GM12878 (cell line): Measurements from ENCODE around the gene DKC1. TPM values are rescaled to one million over a fixed set of nuclear protein-coding genes. Genes with fewer than 3 reads are reported as not detected.

ENCODE experiments used
- ATAC-seq: fragments of 200-7000 bp; cut with Tn5 transposase; 3 replicates; pipeline ENCODE4 v1.9.1; 2020; ENCODE audit warnings: mild to moderate bottlenecking, moderate library complexity
- BruUV-seq: library from RNA; stranded (reverse); fragments of 400-500 nt; replicated peaks from 2 replicates; lab custom pipeline; 2021; lab: Mats Ljungman, UMichigan
- CTCF ChIA-PET: fragments of 300-600 bp; sonication (Branson Sonifier 250); formaldehyde crosslinking; extraction: SDS; loops from one replicate; lab custom pipeline; 2021; ENCODE audit warnings: inconsistent platforms; lab: Yijun Ruan, JAX
- POLR2A ChIA-PET: fragments of 350-600 bp; formaldehyde crosslinking; extraction: SDS; loops from one replicate; lab custom pipeline; 2021; ENCODE audit warnings: inconsistent platforms; lab: Charles Lee
- RAD21 ChIA-PET: fragments of 300-600 bp; sonication (Branson Sonifier 250); formaldehyde crosslinking; loops from one replicate; lab custom pipeline; 2023; ENCODE audit warnings: antibody characterized with exemption; ENCODE audit not compliant: unreplicated experiment; lab: Charles Lee
- SMC1A ChIA-PET: fragments of 300-600 bp; sonication (Branson Sonifier 250); formaldehyde crosslinking; loops from one replicate; lab custom pipeline; 2023; ENCODE audit not compliant: unreplicated experiment, uncharacterized antibody; lab: Charles Lee
- DNase-seq: peaks from one replicate; pipeline ENCODE4 v3.0.0-alpha.2; 2011; ENCODE audit warnings: low read depth, low spot score
- FAIRE-seq: peaks from 3 replicates; lab custom pipeline; 2011; peaks lifted over from hg19 to GRCh38; lab: Jason Lieb, UNC
- H2AFZ ChIP-seq: 2 replicates; pipeline ENCODE4 v1.6.0; 2011; ENCODE audit warnings: low read depth, low read length, control low read depth; ENCODE audit not compliant: control insufficient read depth
- H3K27ac ChIP-seq: 2 replicates; pipeline ENCODE4 v1.5.1; 2011; ENCODE audit warnings: control low read depth; ENCODE audit not compliant: control insufficient read depth, insufficient read depth
- H3K27me3 ChIP-seq, 2 experiments: replicated peaks in 1 of 2; 2 replicates each; pipeline versions ENCODE4 v1.6.0 to v1.6.1; 2011; ENCODE audit warnings: low read length in 1 of 2; ENCODE audit not compliant: control insufficient read depth in 2 of 2, insufficient read depth in 2 of 2
- H3K36me3 ChIP-seq, 2 experiments: 2 replicates each; pipeline ENCODE4 v1.5.1; 2011; ENCODE audit warnings: low read length in 1 of 2; ENCODE audit not compliant: control insufficient read depth in 2 of 2, insufficient read depth in 2 of 2
- H3K4me1 ChIP-seq: 2 replicates; pipeline ENCODE4 v1.6.1; 2011; ENCODE audit warnings: mild to moderate bottlenecking, low read length, moderate library complexity, mixed read lengths; ENCODE audit not compliant: control insufficient read depth, insufficient read depth
- H3K4me2 ChIP-seq: 2 replicates; pipeline ENCODE4 v1.6.0; 2011; ENCODE audit warnings: control low read depth; ENCODE audit not compliant: control insufficient read depth, insufficient read depth
- H3K4me3 ChIP-seq: fragments of 200-600 bp; sonication (generic); 2 replicates; pipeline ENCODE4 v1.5.1; 2016
- H3K79me2 ChIP-seq: 2 replicates; pipeline ENCODE4 v1.6.0; 2011; ENCODE audit warnings: low read length; ENCODE audit not compliant: control insufficient read depth, insufficient read depth
- H3K9ac ChIP-seq: 2 replicates; pipeline ENCODE4 v1.8.0; 2011; ENCODE audit warnings: low read length, control low read depth, mixed read lengths; ENCODE audit not compliant: control insufficient read depth, insufficient read depth
- H3K9me3 ChIP-seq: replicated peaks from 3 replicates; pipeline ENCODE4 v1.5.1; 2011; ENCODE audit warnings: mild to moderate bottlenecking, low read length; ENCODE audit not compliant: control insufficient read depth, insufficient read depth
- H4K20me1 ChIP-seq: 2 replicates; pipeline ENCODE4 v1.6.0; 2011; ENCODE audit not compliant: control insufficient read depth, insufficient read depth
- CBX5 ChIP-seq: sonication (generic); IDR thresholded peaks from 2 replicates; pipeline ENCODE4 v1.6.1; 2016; ENCODE audit warnings: low read depth, moderate library complexity, mild to moderate bottlenecking, inconsistent platforms
- CHD2 ChIP-seq: IDR thresholded peaks from 2 replicates; pipeline ENCODE4 v1.6.1; 2011; ENCODE audit warnings: low read depth, low read length, improper control_type of control experiment, borderline replicate concordance
- CHD4 ChIP-seq: fragments of 200-600 bp; sonication (generic); IDR thresholded peaks from 2 replicates; pipeline ENCODE4 v1.6.1; 2016; ENCODE audit warnings: mild to moderate bottlenecking
- CREB1 ChIP-seq: IDR thresholded peaks from 2 replicates; pipeline ENCODE4 v1.6.1; 2012; ENCODE audit warnings: low read depth, mild to moderate bottlenecking, inconsistent platforms
- CREM ChIP-seq: IDR thresholded peaks from 2 replicates; pipeline ENCODE4 v1.6.1; 2014; ENCODE audit warnings: antibody characterized with exemption, low read depth
- EGR1 ChIP-seq, 2 experiments: IDR thresholded peaks; 1 replicate in 1 of 2; 2 replicates in 1 of 2; pipeline ENCODE4 v1.6.1; 2011 to 2012; ENCODE audit warnings: low read depth in 2 of 2, low read length in 2 of 2, borderline replicate concordance in 1 of 2, mild to moderate bottlenecking in 1 of 2, moderate library complexity in 1 of 2
- EZH2 ChIP-seq: IDR thresholded peaks from 2 replicates; pipeline ENCODE4 v1.6.1; 2012; ENCODE audit warnings: low read depth, mild to moderate bottlenecking, control low read depth, inconsistent platforms, low read length, borderline replicate concordance; ENCODE audit not compliant: control insufficient read depth
- KAT2A ChIP-seq: conservative IDR thresholded peaks from 2 replicates; pipeline ENCODE4 v1.6.1; 2011; ENCODE audit warnings: low read depth, low read length; ENCODE audit not compliant: control insufficient read depth
- KDM1A ChIP-seq: fragments of 200-600 bp; sonication (generic); IDR thresholded peaks from 2 replicates; pipeline ENCODE4 v1.6.1; 2016; ENCODE audit warnings: borderline replicate concordance
- LARP7 ChIP-seq: fragments of 450-650 bp; IDR thresholded peaks from 2 replicates; pipeline ENCODE4 v1.6.1; 2017; ENCODE audit warnings: mild to moderate bottlenecking
- MEF2B ChIP-seq: fragments of 450-650 bp; IDR thresholded peaks from 2 replicates; pipeline ENCODE4 v1.6.1; 2018; ENCODE audit warnings: mild to moderate bottlenecking, moderate library complexity; ENCODE audit not compliant: partially characterized antibody, poor library complexity, severe bottlenecking
- MLLT1 ChIP-seq: fragments of 450-650 bp; IDR thresholded peaks from 2 replicates; pipeline ENCODE4 v1.6.1; 2016; ENCODE audit warnings: mild to moderate bottlenecking
- MTA3 ChIP-seq: IDR thresholded peaks from 2 replicates; pipeline ENCODE4 v1.6.1; 2012; ENCODE audit warnings: low read length, inconsistent platforms, borderline replicate concordance
- NR2C1 ChIP-seq: fragments of 450-650 bp; IDR thresholded peaks from 2 replicates; pipeline ENCODE4 v1.6.1; 2017; ENCODE audit warnings: antibody characterized with exemption, mild to moderate bottlenecking, moderate library complexity
- RAD51 ChIP-seq: fragments of 450-650 bp; IDR thresholded peaks from 2 replicates; pipeline ENCODE4 v1.6.1; 2016; ENCODE audit warnings: moderate library complexity, mild to moderate bottlenecking, inconsistent platforms
- RUNX3 ChIP-seq: IDR thresholded peaks from 2 replicates; pipeline ENCODE4 v1.6.1; 2012; ENCODE audit warnings: low read length, inconsistent platforms
- ZNF274 ChIP-seq: IDR thresholded peaks from one replicate; pipeline ENCODE4 v1.8.0; 2011; ENCODE audit not compliant: insufficient read length, insufficient read depth
- WGBS: methylation state at CpG from one replicate; pipeline ENCODE4 v1.1.6; 2016; ENCODE audit warnings: low lambda C conversion rate; ENCODE audit not compliant: insufficient replicate concordance, insufficient coverage; ENCODE audit errors: missing lambda C conversion rate; 5-methylcytosine and 5-hydroxymethylcytosine counted together
- in situ Hi-C: fragments of 300-500 bp; cut with MboI; formaldehyde crosslinking; loops from 9 replicates; pipeline ENCODE4 v1.14.3; 2018; ENCODE audit warnings: mixed read lengths
- intact Hi-C: fragments of 100-400 bp; cut with micrococcal nuclease; formaldehyde crosslinking; loops from one replicate; pipeline ENCODE4 v1.14.2; 2022; ENCODE audit not compliant: unreplicated experiment
- polyA plus RNA-seq, 11 experiments: library from polyadenylated mRNA; depleted of rRNA in 4 of 11; unstranded in 6 of 11; stranded (reverse) in 5 of 11; fragments of >200 nt; fragmentation: Nextera tagmentation in 4 of 11; fragmentation: Illumina TruSeq in 1 of 11; extraction: Ambion mirVana in 4 of 11; extraction: Trizol in 1 of 11; gene quantifications; 1 replicate in 1 of 11; 2 replicates in 10 of 11; pipeline versions ENCODE4 v1.2.1 to v1.2.3, GENCODE V29; 2011 to 2016; ENCODE audit warnings: inconsistent platforms in 2 of 11, missing spikeins in 2 of 11, low read depth in 1 of 11
- total RNA-seq, 4 experiments: library from RNA; depleted of rRNA in 3 of 4; stranded (reverse); fragments of >200 nt in 3 of 4; fragmentation: Illumina TruSeq in 1 of 4; extraction: Trizol in 1 of 4; gene quantifications; 2 replicates each; pipeline versions ENCODE4 v1.2.1 to v1.2.3, GENCODE V29; 2013 to 2021
- TF ChIP-seq, protein P1 (sequence below): fragments of 450-650 bp; IDR thresholded peaks from 2 replicates; pipeline ENCODE4 v1.6.1; 2016; ENCODE audit warnings: mild to moderate bottlenecking
- TF ChIP-seq, protein P2 (sequence below): IDR thresholded peaks from 2 replicates; pipeline ENCODE4 v1.6.1; 2011; ENCODE audit warnings: borderline replicate concordance, low read depth, mild to moderate bottlenecking, moderate library complexity, mixed read lengths, low read length; ENCODE audit not compliant: insufficient read depth; ENCODE audit errors: extremely low read length
- TF ChIP-seq, protein P3 (sequence below): fragments of 450-650 bp; IDR thresholded peaks from 2 replicates; pipeline ENCODE4 v1.6.1; 2017; ENCODE audit warnings: antibody characterized with exemption, mild to moderate bottlenecking, moderate library complexity

Gene DKC1
- total and polyA plus RNA-seq, 10 of the 15 experiments (the other 5 are each of a cell fraction or from before 2014, with no cell fraction given): 70.1 to 159 (median 116) TPM

- Histone ChIP-seq H3K79me2 (no peaks in the 10 kb centered on the region), H3K9me3 (no peaks in the 10 kb centered on the region; the same call in 2 of the 3 replicates), H3K4me3 (no peak overlapping the region), H3K4me1 (no peaks in the 10 kb centered on the region), H4K20me1 (no peaks in the 10 kb centered on the region), H2AFZ (no peak overlapping the region), H3K4me2 (no peak overlapping the region), H3K9ac (no peak overlapping the region), H3K27me3 (no peaks in the 10 kb centered on the region), H3K36me3 (peaks cover 7 to 10% of the 10 kb centered on the region in 2 experiments; a peak in 3 of 4 replicates), H3K27ac (no peak overlapping the region)
- FAIRE-seq (no peak), DNase-seq (no peak), ATAC-seq (no peak)
- ChIA-PET CTCF (interaction anchor here (1.4 kb wide), 1 partner anchor 28 kb away, joined by 5 read pairs; no protein-coding TSS in a partner anchor), SMC1A (no interaction called here), POLR2A (no interaction called here), RAD21 (no interaction called here)
- intact Hi-C loops: no loop called here
- BruUV-seq: no TSS peak
- in situ Hi-C loops: no loop called here
- 44% methylated on average over 2 of the region's 2 CpGs for WGBS
- no peak for TF ChIP-seq RAD51
- TF ChIP-seq, protein P1, sequence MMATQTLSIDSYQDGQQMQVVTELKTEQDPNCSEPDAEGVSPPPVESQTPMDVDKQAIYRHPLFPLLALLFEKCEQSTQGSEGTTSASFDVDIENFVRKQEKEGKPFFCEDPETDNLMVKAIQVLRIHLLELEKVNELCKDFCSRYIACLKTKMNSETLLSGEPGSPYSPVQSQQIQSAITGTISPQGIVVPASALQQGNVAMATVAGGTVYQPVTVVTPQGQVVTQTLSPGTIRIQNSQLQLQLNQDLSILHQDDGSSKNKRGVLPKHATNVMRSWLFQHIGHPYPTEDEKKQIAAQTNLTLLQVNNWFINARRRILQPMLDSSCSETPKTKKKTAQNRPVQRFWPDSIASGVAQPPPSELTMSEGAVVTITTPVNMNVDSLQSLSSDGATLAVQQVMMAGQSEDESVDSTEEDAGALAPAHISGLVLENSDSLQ: no peak
- no peak for TF ChIP-seq RUNX3
- no peak for TF ChIP-seq EZH2
- TF ChIP-seq MTA3: no peak
- TF ChIP-seq, protein P2, sequence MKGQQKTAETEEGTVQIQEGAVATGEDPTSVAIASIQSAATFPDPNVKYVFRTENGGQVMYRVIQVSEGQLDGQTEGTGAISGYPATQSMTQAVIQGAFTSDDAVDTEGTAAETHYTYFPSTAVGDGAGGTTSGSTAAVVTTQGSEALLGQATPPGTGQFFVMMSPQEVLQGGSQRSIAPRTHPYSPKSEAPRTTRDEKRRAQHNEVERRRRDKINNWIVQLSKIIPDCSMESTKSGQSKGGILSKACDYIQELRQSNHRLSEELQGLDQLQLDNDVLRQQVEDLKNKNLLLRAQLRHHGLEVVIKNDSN: no peak
- TF ChIP-seq, protein P3, sequence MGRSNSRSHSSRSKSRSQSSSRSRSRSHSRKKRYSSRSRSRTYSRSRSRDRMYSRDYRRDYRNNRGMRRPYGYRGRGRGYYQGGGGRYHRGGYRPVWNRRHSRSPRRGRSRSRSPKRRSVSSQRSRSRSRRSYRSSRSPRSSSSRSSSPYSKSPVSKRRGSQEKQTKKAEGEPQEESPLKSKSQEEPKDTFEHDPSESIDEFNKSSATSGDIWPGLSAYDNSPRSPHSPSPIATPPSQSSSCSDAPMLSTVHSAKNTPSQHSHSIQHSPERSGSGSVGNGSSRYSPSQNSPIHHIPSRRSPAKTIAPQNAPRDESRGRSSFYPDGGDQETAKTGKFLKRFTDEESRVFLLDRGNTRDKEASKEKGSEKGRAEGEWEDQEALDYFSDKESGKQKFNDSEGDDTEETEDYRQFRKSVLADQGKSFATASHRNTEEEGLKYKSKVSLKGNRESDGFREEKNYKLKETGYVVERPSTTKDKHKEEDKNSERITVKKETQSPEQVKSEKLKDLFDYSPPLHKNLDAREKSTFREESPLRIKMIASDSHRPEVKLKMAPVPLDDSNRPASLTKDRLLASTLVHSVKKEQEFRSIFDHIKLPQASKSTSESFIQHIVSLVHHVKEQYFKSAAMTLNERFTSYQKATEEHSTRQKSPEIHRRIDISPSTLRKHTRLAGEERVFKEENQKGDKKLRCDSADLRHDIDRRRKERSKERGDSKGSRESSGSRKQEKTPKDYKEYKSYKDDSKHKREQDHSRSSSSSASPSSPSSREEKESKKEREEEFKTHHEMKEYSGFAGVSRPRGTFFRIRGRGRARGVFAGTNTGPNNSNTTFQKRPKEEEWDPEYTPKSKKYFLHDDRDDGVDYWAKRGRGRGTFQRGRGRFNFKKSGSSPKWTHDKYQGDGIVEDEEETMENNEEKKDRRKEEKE: no peak
- no peak for TF ChIP-seq MLLT1
- TF ChIP-seq CREM: no peak
- no peak for TF ChIP-seq KAT2A
- no peak for TF ChIP-seq CHD2
- TF ChIP-seq NR2C1: no peak
- TF ChIP-seq KDM1A: no peak
- no peak for TF ChIP-seq MEF2B
- TF ChIP-seq LARP7: no peak
- TF ChIP-seq CHD4: no peak
- no peak for TF ChIP-seq EGR1 (IDR thresholded peaks at IDR 0.05; ENCODE audit: borderline replicate concordance in 1 of 2, low read depth in 2 of 2, low read length in 2 of 2)
- no peak for TF ChIP-seq ZNF274
- no peak for TF ChIP-seq CBX5
- TF ChIP-seq CREB1: no peak
Observed at GRCh38 chrX:154776753-154777152, 14.1 kb downstream of the DKC1 start.
